ENCODE results near the gene ZFPM1. TPM values are rescaled to one million over a fixed set of nuclear protein-coding genes. Genes with fewer than 3 reads are reported as not detected.

ZFPM1 gene
- polyA plus RNA-seq, 1 experiment, result 0.20 TPM

DNA sequence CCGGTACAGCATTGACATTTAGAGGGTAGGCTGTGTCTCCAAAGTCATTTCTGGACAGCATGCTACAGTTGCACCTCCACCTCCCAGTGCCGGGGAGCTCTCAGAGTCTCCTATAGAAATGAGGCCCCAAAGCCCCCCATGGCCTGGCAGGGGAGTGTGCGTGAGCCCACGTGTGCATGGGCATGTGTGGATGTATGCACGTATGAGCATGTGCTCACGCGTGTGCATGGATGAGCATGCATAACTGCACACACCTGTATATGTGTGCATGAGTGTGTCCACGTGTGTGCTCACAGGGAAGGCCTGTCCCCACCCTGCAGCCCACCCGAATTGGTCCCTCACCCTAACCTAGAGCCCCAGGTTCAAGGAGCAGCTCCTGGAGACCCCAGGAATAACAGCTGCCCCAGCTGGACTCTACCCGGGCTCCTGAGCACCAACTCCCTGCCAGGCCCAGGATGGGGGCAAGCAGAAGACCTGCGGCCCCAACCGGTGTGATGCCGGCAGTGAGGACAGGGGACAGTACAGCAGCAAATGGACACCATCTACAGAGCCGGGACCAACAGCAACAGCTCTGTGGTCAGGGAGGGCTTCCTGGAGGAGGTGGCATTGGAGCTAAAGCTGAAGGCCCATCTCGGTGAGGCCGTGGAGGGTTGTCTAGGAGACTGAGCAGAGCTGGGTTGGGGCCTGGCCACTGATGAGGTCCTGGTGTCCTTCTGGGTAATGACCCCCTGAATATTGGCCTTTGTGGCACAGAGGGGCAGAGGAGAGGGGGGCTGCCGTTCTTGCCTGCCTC lies 35.2 kb upstream of the ZFPM1 start:
- TF ChIP-seq, protein P1, sequence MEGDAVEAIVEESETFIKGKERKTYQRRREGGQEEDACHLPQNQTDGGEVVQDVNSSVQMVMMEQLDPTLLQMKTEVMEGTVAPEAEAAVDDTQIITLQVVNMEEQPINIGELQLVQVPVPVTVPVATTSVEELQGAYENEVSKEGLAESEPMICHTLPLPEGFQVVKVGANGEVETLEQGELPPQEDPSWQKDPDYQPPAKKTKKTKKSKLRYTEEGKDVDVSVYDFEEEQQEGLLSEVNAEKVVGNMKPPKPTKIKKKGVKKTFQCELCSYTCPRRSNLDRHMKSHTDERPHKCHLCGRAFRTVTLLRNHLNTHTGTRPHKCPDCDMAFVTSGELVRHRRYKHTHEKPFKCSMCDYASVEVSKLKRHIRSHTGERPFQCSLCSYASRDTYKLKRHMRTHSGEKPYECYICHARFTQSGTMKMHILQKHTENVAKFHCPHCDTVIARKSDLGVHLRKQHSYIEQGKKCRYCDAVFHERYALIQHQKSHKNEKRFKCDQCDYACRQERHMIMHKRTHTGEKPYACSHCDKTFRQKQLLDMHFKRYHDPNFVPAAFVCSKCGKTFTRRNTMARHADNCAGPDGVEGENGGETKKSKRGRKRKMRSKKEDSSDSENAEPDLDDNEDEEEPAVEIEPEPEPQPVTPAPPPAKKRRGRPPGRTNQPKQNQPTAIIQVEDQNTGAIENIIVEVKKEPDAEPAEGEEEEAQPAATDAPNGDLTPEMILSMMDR (IDR thresholded peaks at IDR 0.05; ENCODE audit: low read depth, low read length), result no peak
- Histone ChIP-seq H3K27ac (ENCODE audit: low read depth, low read length) (no peak overlapping the region), H3K27me3 (ENCODE audit: control insufficient read depth, insufficient read depth, low read length) (no peaks in the 10 kb centered on the region), H3K4me3 (ENCODE audit: low read depth, low read length) (no peak overlapping the region), H3K9me3 (ENCODE audit: control insufficient read depth, insufficient read depth, low read length) (no peaks in the 10 kb centered on the region; the same call in 1 of the 2 replicates)
- DNase-seq (ENCODE audit: low read depth, low spot score), result no peak
- CTCF ChIA-PET, result no interaction called here
- POLR2A ChIA-PET, result no interaction called here

GRCh38 chr16:88418869-88419268 lies 34.2 kb upstream of the ZFPM1 start:
- ChIA-PET CTCF (no interaction called here), POLR2A (no interaction called here)
- H3K9me3 ChIP-seq (ENCODE audit: control insufficient read depth, insufficient read depth, low read length), result peaks cover 3% of the 10 kb centered on the region; the same call in 1 of the 2 replicates
- DNase-seq (ENCODE audit: low read depth, low spot score), result no peak
- H3K4me3 ChIP-seq (ENCODE audit: low read depth, low read length), result no peak overlapping the region
- H3K27ac ChIP-seq (ENCODE audit: low read depth, low read length), result no peak overlapping the region
- TF ChIP-seq, protein P1 (IDR thresholded peaks at IDR 0.05; ENCODE audit: low read depth, low read length), result no peak
- H3K27me3 ChIP-seq (ENCODE audit: control insufficient read depth, insufficient read depth, low read length), result no peaks in the 10 kb centered on the region

GRCh38 chr16:88419790-88420189 lies 33.3 kb upstream of the ZFPM1 start:
- Histone ChIP-seq H3K27ac (ENCODE audit: low read depth, low read length) (no peak overlapping the region), H3K27me3 (ENCODE audit: control insufficient read depth, insufficient read depth, low read length) (no peaks in the 10 kb centered on the region), H3K4me3 (ENCODE audit: low read depth, low read length) (no peak overlapping the region), H3K9me3 (ENCODE audit: control insufficient read depth, insufficient read depth, low read length) (peaks cover 3% of the 10 kb centered on the region; the same call in 1 of the 2 replicates)
- TF ChIP-seq, protein P1 (IDR thresholded peaks at IDR 0.05; ENCODE audit: low read depth, low read length), result no peak
- no peak for DNase-seq (ENCODE audit: low read depth, low spot score)
- ChIA-PET CTCF (no interaction called here), POLR2A (no interaction called here)

DNA sequence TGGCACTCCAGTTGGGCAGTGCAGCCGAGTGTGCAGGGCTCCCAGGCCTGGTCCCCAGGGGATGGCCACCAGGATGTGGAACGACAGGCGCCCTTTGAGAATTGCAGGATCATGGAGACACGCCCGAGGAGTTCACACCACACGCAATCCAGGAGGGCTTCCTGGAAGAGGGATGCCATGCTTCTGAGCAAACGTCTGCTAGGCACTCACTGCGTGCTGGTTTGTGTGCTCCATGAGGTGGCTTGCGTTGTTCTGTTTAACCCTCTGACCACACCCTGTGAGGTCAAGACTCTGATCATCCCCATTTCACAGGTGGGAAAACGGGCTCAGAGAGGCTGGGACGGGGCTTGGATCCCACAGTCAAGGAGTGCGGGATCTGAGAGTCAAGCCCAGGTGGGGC lies 32.6 kb upstream of the ZFPM1 start:
- ChIA-PET POLR2A (no interaction called here), CTCF (no interaction called here)
- TF ChIP-seq, protein P1 (IDR thresholded peaks at IDR 0.05; ENCODE audit: low read depth, low read length), result no peak
- DNase-seq (ENCODE audit: low read depth, low spot score), result no peak
- Histone ChIP-seq H3K27ac (ENCODE audit: low read depth, low read length) (no peak overlapping the region), H3K4me3 (ENCODE audit: low read depth, low read length) (no peak overlapping the region), H3K9me3 (ENCODE audit: control insufficient read depth, insufficient read depth, low read length) (peaks cover 3% of the 10 kb centered on the region; the same call in 1 of the 2 replicates), H3K27me3 (ENCODE audit: control insufficient read depth, insufficient read depth, low read length) (no peaks in the 10 kb centered on the region)

GRCh38 chr16:88421301-88421700 lies 31.8 kb upstream of the ZFPM1 start:
- ChIA-PET CTCF (no interaction called here), POLR2A (no interaction called here)
- H3K4me3 ChIP-seq (ENCODE audit: low read depth, low read length), result no peak overlapping the region
- TF ChIP-seq, protein P1 (IDR thresholded peaks at IDR 0.05; ENCODE audit: low read depth, low read length), result no peak
- H3K27me3 ChIP-seq (ENCODE audit: control insufficient read depth, insufficient read depth, low read length), result no peaks in the 10 kb centered on the region
- peaks cover 3% of the 10 kb centered on the region; the same call in 1 of the 2 replicates for H3K9me3 ChIP-seq (ENCODE audit: control insufficient read depth, insufficient read depth, low read length)
- no peak overlapping the region for H3K27ac ChIP-seq (ENCODE audit: low read depth, low read length)
- no peak for DNase-seq (ENCODE audit: low read depth, low spot score)

All from AG04450 (cell line).